ENCODE results near the gene HSPA1A. TPM values are rescaled to one million over a fixed set of nuclear protein-coding genes. Genes with fewer than 3 reads are reported as not detected.
A peak's percentile ranks its signal among the peaks of the same experiment; 100 is the strongest.
"Not testable (repeated sequence)": the region's sequence is repeated elsewhere in the genome, so short reads cannot be mapped to it uniquely, and the experiment has no call there.

The HSPA1A gene
- total and polyA plus RNA-seq, 2 donors (not counting 1 experiment from before 2014, with no cell fraction given), result 66.3 to 70.0 TPM

GRCh38 chr6:31791324-31792089 is 23.8 kb upstream of the HSPA1A start:
- DNase-seq (ENCODE audit: low read depth in 2 of 2), result peak; percentile 22 to 54
- Histone ChIP-seq H3K9ac (ENCODE audit: insufficient read depth, low read length) (no peak overlapping the region), H3K4me3 (replicated peaks in 1 of 4; ENCODE audit: control extremely low read depth in 1 of 4, insufficient read depth in 1 of 4, low read depth in 3 of 4, low read length in 4 of 4) (no peak overlapping the region)

DNA sequence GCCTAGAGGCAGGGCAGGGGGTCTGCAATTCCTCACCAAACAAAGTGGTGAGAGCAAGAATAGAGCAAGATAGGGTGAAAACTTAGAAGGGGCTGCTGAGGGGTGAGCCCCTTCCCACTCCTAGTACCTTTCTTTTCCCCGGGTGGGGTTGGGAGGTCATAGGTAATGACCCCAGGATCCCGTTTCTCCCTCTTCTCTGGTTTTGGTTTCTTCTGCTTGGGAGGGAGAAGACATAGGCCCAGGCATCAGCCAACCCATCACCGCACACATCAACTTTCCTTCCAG is 23.3 kb upstream of the HSPA1A start:
- H3K9me3 ChIP-seq (ENCODE audit: control insufficient read depth, insufficient read depth, low read depth, low read length), result no peaks in the 10 kb centered on the region
- TF ChIP-seq CTCF (conservative IDR thresholded peaks at IDR 0.05 in 1 of 2, IDR thresholded peaks at IDR 0.05 in 1 of 2; ENCODE audit: low read depth in 1 of 2, low read length in 2 of 2), result no peak
- no peak for TF ChIP-seq EZH2 (IDR thresholded peaks at IDR 0.05; ENCODE audit: low read length, missing control alignments)
- peaks cover 4% of the 10 kb centered on the region for H3K36me3 ChIP-seq (ENCODE audit: control insufficient read depth, insufficient read depth, low read length)
- H3K9ac ChIP-seq (ENCODE audit: insufficient read depth, low read length), result no peak overlapping the region
- H3K4me2 ChIP-seq (ENCODE audit: extremely low read depth, insufficient read depth, low read length), result no peak overlapping the region
- peaks cover 20% of the 10 kb centered on the region for H3K79me2 ChIP-seq (ENCODE audit: control insufficient read depth, insufficient read depth, low read length)
- no peak overlapping the region for H3K4me3 ChIP-seq (replicated peaks in 1 of 4; ENCODE audit: control extremely low read depth in 1 of 4, insufficient read depth in 1 of 4, low read depth in 3 of 4, low read length in 4 of 4)
- H3K4me1 ChIP-seq (ENCODE audit: control insufficient read depth, extremely low read depth, insufficient read depth, low read length), result no peaks in the 10 kb centered on the region
- no peaks in the 10 kb centered on the region for H3K27me3 ChIP-seq (ENCODE audit: control insufficient read depth, insufficient read depth, low read length)
- DNase-seq (ENCODE audit: low read depth in 2 of 2), result no peak
- H3K27ac ChIP-seq (ENCODE audit: insufficient read depth, low read length), result no peak overlapping the region
- no peak overlapping the region for H2AFZ ChIP-seq (ENCODE audit: low read length)
- no peaks in the 10 kb centered on the region for H4K20me1 ChIP-seq (ENCODE audit: control insufficient read depth, extremely low read depth, insufficient read depth, low read length)

More at GRCh38 chr6:31791324-31792089, 23.8 kb upstream of the HSPA1A start:
- Histone ChIP-seq H3K27ac (ENCODE audit: insufficient read depth, low read length) (no peak overlapping the region), H4K20me1 (ENCODE audit: control insufficient read depth, extremely low read depth, insufficient read depth, low read length) (no peaks in the 10 kb centered on the region), H3K36me3 (ENCODE audit: control insufficient read depth, insufficient read depth, low read length) (peaks cover 4% of the 10 kb centered on the region), H3K9me3 (ENCODE audit: control insufficient read depth, insufficient read depth, low read depth, low read length) (no peaks in the 10 kb centered on the region), H3K79me2 (ENCODE audit: control insufficient read depth, insufficient read depth, low read length) (peaks cover 20% of the 10 kb centered on the region), H3K4me2 (ENCODE audit: extremely low read depth, insufficient read depth, low read length) (no peak overlapping the region), H3K4me1 (ENCODE audit: control insufficient read depth, extremely low read depth, insufficient read depth, low read length) (no peaks in the 10 kb centered on the region), H3K27me3 (ENCODE audit: control insufficient read depth, insufficient read depth, low read length) (no peaks in the 10 kb centered on the region), H2AFZ (ENCODE audit: low read length) (no peak overlapping the region)
- TF ChIP-seq EZH2 (IDR thresholded peaks at IDR 0.05; ENCODE audit: low read length, missing control alignments) (no peak), CTCF (conservative IDR thresholded peaks at IDR 0.05 in 1 of 2, IDR thresholded peaks at IDR 0.05 in 1 of 2; ENCODE audit: low read depth in 1 of 2, low read length in 2 of 2) (peak; percentile 64 to 80)

DNA sequence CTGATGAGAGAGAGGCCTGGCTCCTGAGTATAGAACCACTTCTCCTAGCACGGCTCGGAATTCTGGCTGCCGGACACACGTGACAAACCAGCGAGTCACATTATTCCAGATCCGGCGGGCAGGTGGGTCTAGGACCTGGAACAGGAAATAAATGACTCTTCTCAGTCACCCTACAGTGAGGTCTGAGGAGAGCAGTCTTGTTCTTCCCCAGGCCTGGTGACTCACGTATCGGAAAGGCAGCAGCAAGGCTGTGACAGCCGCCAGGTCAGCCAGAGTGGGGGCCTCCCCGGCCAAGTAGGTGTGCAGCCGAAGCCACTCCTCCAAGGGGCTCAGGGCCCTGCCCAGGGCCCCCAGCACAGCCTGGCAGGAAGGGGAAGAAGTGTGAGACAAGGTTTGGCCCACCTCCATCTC is 22.6 kb upstream of the HSPA1A start:
- no peaks in the 10 kb centered on the region for H3K4me1 ChIP-seq (ENCODE audit: control insufficient read depth, extremely low read depth, insufficient read depth, low read length)
- H3K36me3 ChIP-seq (ENCODE audit: control insufficient read depth, insufficient read depth, low read length), result peaks cover 4% of the 10 kb centered on the region
- no peaks in the 10 kb centered on the region for H4K20me1 ChIP-seq (ENCODE audit: control insufficient read depth, extremely low read depth, insufficient read depth, low read length)
- no peaks in the 10 kb centered on the region for H3K27me3 ChIP-seq (ENCODE audit: control insufficient read depth, insufficient read depth, low read length)
- H3K4me2 ChIP-seq (ENCODE audit: extremely low read depth, insufficient read depth, low read length), result no peak overlapping the region
- peak in 1 of 2 donors; percentile 70 for DNase-seq (ENCODE audit: low read depth in 2 of 2)
- H2AFZ ChIP-seq (ENCODE audit: low read length), result no peak overlapping the region
- no peak overlapping the region for H3K9ac ChIP-seq (ENCODE audit: insufficient read depth, low read length)
- H3K4me3 ChIP-seq (replicated peaks in 1 of 4; ENCODE audit: control extremely low read depth in 1 of 4, insufficient read depth in 1 of 4, low read depth in 3 of 4, low read length in 4 of 4), result no peak overlapping the region
- peaks cover 20% of the 10 kb centered on the region for H3K79me2 ChIP-seq (ENCODE audit: control insufficient read depth, insufficient read depth, low read length)
- no peak for TF ChIP-seq EZH2 (IDR thresholded peaks at IDR 0.05; ENCODE audit: low read length, missing control alignments)
- no peak for TF ChIP-seq CTCF (conservative IDR thresholded peaks at IDR 0.05 in 1 of 2, IDR thresholded peaks at IDR 0.05 in 1 of 2; ENCODE audit: low read depth in 1 of 2, low read length in 2 of 2)
- no peak overlapping the region for H3K27ac ChIP-seq (ENCODE audit: insufficient read depth, low read length)
- no peaks in the 10 kb centered on the region for H3K9me3 ChIP-seq (ENCODE audit: control insufficient read depth, insufficient read depth, low read depth, low read length)

DNA sequence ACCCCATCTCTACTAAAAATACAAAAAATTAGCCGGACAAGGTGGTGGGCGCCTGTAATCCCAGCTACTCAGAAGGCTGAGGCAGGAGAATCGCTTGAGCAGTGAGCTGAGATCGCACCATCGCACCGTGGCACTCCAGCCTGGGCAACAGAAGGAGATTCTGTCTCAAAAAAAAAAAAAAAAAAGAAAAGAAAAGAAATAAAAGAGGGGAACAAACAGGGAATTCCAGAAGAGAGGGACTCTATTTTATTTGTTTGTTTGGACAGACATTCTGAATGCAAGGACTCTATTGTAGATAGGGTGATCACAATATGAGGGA is 21.5 kb upstream of the HSPA1A start:
- H3K27ac ChIP-seq (ENCODE audit: insufficient read depth, low read length); H3K36me3 ChIP-seq (ENCODE audit: control insufficient read depth, insufficient read depth, low read length); DNase-seq (ENCODE audit: low read depth in 2 of 2); H4K20me1 ChIP-seq (ENCODE audit: control insufficient read depth, extremely low read depth, insufficient read depth, low read length); H3K27me3 ChIP-seq (ENCODE audit: control insufficient read depth, insufficient read depth, low read length); H3K9me3 ChIP-seq (ENCODE audit: control insufficient read depth, insufficient read depth, low read depth, low read length); H3K4me1 ChIP-seq (ENCODE audit: control insufficient read depth, extremely low read depth, insufficient read depth, low read length); H3K9ac ChIP-seq (ENCODE audit: insufficient read depth, low read length); H2AFZ ChIP-seq (ENCODE audit: low read length): not testable (repeated sequence)
- Histone ChIP-seq H3K4me3 (replicated peaks in 1 of 4; ENCODE audit: control extremely low read depth in 1 of 4, insufficient read depth in 1 of 4, low read depth in 3 of 4, low read length in 4 of 4) (peak overlapping the region; percentile 93 to 97 (median 94)), H3K4me2 (ENCODE audit: extremely low read depth, insufficient read depth, low read length) (peak overlapping the region; percentile 97), H3K79me2 (ENCODE audit: control insufficient read depth, insufficient read depth, low read length) (peaks cover 20% of the 10 kb centered on the region)
